Activated CD8-positive, alpha-beta T cell treated with anti-CD3 and anti-CD28 coated beads for 36 hours (primary cell): ENCODE results near the gene OSBPL5. TPM values are rescaled to one million over a fixed set of nuclear protein-coding genes. Genes with fewer than 3 reads are reported as not detected.

Experiments
- ATAC-seq: fragments of 200-7000 bp; cut with Tn5 transposase; one replicate; pipeline ENCODE4 v1.10.0; 2021; ENCODE audit warnings: mild to moderate bottlenecking, moderate library complexity
- CTCF ChIA-PET: fragments of 350-600 bp; sonication (Branson Sonifier 250); formaldehyde crosslinking; loops from one replicate; lab custom pipeline; 2021; ENCODE audit warnings: antibody characterized with exemption; lab: Charles Lee
- POLR2A ChIA-PET: fragments of 350-600 bp; sonication (Branson Sonifier 250); formaldehyde crosslinking; loops from one replicate; lab custom pipeline; 2021; ENCODE audit warnings: antibody characterized with exemption; lab: Charles Lee
- DNase-seq: peaks from one replicate; pipeline ENCODE4 v3.0.0-alpha.2; 2020
- H3K27ac Mint-ChIP-seq: one replicate; pipeline ENCODE4 v1.8.0; 2021; ENCODE audit warnings: mild to moderate bottlenecking, mixed read lengths
- H3K27me3 Mint-ChIP-seq: one replicate; pipeline ENCODE4 v1.8.0; 2021; ENCODE audit warnings: mixed read lengths
- H3K36me3 Mint-ChIP-seq: one replicate; pipeline ENCODE4 v1.8.0; 2021; ENCODE audit warnings: low read depth, mixed read lengths
- H3K4me1 Mint-ChIP-seq: one replicate; pipeline ENCODE4 v1.8.0; 2021; ENCODE audit warnings: low read depth, mixed read lengths
- H3K4me3 Mint-ChIP-seq: one replicate; pipeline ENCODE4 v1.8.0; 2021; ENCODE audit warnings: mild to moderate bottlenecking, moderate library complexity, mixed read lengths
- H3K9me3 Mint-ChIP-seq: one replicate; pipeline ENCODE4 v1.8.0; 2021; ENCODE audit warnings: mixed read lengths
- intact Hi-C: fragments of 100-400 bp; cut with micrococcal nuclease; formaldehyde crosslinking; loops from one replicate; pipeline ENCODE4 v1.10.0; 2022
- total RNA-seq, 2 experiments: library from RNA; stranded (reverse); gene quantifications; one replicate each; pipeline ENCODE4 v1.2.3, GENCODE V29; 2021
- TF ChIP-seq, protein P1 (sequence below): fragments of 200-600 bp; IDR thresholded peaks from one replicate; pipeline ENCODE4 v1.8.0; 2022; ENCODE audit warnings: antibody characterized with exemption, mild to moderate bottlenecking

OSBPL5 gene
- total RNA-seq, 2 experiments from 2014 or later, result 4.8 to 5.9 TPM

DNA sequence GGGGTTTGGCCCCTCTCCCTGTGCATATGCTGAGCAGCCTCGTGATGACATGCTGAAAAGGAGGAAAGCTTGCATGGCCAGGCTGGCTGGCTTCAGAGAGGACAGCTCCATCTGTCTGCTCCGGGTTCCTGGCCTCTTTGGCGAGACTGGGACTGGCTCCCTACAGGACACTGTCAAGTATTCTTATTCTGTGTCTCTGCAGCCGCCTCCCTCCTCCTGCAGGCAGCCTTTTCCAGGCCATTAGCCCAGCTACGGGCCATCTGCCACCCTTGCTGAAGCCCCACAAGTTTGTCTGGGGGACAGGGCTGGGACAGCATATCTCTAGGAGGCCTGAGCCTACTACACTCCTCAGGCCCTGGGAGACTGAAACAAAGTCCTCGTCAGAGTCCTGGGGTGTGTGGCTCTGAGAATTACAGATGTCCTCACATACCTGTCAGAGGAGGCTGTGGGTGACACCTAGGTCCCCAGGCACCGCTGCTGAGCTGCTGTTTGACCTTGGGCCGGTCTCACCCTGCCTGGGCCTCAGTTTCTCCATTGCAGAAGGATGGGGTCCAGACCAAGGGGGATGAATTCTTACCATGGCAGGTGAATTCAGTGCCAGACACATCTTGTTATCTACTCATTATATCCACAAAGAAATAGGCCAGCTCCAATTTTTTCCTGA, 42.5 kb upstream of the OSBPL5 start:
- H3K4me3 Mint-ChIP-seq, result no peak overlapping the region
- DNase-seq, result no peak
- peaks cover 4% of the 10 kb centered on the region for H3K27me3 Mint-ChIP-seq
- peaks cover 6% of the 10 kb centered on the region for H3K9me3 Mint-ChIP-seq
- ChIA-PET POLR2A (no interaction called here), CTCF (no interaction called here)
- intact Hi-C loops, result no loop called here
- peaks cover under 1% of the 10 kb centered on the region for H3K4me1 Mint-ChIP-seq
- TF ChIP-seq, protein P1, sequence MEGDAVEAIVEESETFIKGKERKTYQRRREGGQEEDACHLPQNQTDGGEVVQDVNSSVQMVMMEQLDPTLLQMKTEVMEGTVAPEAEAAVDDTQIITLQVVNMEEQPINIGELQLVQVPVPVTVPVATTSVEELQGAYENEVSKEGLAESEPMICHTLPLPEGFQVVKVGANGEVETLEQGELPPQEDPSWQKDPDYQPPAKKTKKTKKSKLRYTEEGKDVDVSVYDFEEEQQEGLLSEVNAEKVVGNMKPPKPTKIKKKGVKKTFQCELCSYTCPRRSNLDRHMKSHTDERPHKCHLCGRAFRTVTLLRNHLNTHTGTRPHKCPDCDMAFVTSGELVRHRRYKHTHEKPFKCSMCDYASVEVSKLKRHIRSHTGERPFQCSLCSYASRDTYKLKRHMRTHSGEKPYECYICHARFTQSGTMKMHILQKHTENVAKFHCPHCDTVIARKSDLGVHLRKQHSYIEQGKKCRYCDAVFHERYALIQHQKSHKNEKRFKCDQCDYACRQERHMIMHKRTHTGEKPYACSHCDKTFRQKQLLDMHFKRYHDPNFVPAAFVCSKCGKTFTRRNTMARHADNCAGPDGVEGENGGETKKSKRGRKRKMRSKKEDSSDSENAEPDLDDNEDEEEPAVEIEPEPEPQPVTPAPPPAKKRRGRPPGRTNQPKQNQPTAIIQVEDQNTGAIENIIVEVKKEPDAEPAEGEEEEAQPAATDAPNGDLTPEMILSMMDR, result no peak
- H3K36me3 Mint-ChIP-seq, result no peaks in the 10 kb centered on the region
- no peak overlapping the region for H3K27ac Mint-ChIP-seq
- ATAC-seq, result no peak

DNA sequence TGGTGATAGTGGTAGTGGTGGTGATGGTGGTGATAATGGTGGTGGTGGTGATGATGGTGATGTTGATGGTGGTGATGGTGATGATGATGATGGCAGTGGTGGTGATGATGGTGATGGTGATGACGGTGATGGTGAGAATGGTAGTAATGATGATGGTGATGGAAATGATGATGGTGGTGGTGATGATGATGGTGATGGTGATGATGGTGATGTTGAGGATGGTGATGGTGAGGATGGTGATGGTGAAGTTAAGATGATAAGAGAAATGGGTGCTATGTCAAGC, 41.8 kb upstream of the OSBPL5 start:
- TF ChIP-seq, protein P1, result no peak
- no peak overlapping the region for H3K4me3 Mint-ChIP-seq
- intact Hi-C loops, result no loop called here
- ATAC-seq (no peak), DNase-seq (no peak)
- ChIA-PET CTCF (no interaction called here), POLR2A (no interaction called here)
- peaks cover 5% of the 10 kb centered on the region for H3K9me3 Mint-ChIP-seq
- peaks cover 4% of the 10 kb centered on the region for H3K27me3 Mint-ChIP-seq
- peaks cover 4% of the 10 kb centered on the region for H3K4me1 Mint-ChIP-seq
- no peaks in the 10 kb centered on the region for H3K36me3 Mint-ChIP-seq
- H3K27ac Mint-ChIP-seq, result no peak overlapping the region

DNA sequence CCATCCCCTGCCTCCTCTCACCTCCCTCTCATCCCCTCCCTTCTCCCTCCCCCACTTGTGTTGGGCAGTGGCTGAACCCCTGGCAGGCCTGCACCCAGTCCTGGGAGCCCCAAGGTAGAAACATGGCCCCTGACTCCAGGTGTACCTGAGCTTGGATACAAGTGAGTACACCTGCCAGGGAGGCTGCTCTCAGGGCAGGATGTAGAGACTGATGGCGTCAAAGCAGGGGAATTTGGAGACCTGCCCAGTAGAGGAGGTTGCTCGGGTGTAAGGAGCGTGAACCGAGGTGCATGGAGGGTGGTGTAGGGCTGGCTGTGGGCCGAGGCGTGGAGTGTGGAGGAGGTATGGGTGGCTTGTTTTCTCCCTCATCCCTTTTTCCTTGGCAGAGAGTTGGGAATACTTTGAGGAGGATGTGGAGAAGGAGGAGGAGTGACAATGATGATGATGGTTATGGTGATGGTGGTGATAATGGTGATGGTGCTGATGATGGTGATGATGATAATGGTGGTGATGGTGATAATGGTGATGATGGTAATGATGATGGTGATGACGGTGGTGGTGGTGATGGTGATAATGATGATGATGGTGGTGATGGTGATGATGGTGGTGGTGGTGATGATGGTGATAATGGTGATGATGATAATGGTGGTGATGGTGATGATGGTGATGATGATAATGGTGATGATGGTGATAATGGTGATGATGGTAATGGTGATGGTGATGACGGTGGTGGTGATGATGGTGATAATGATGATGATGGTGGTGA, 41.2 kb upstream of the OSBPL5 start:
- TF ChIP-seq, protein P1, result no peak
- no peak overlapping the region for H3K27ac Mint-ChIP-seq
- no peaks in the 10 kb centered on the region for H3K36me3 Mint-ChIP-seq
- no peak overlapping the region for H3K4me3 Mint-ChIP-seq
- ChIA-PET CTCF (no interaction called here), POLR2A (no interaction called here)
- no peak for ATAC-seq
- H3K4me1 Mint-ChIP-seq, result peaks cover 4% of the 10 kb centered on the region
- H3K27me3 Mint-ChIP-seq, result peaks cover 6% of the 10 kb centered on the region
- intact Hi-C loops, result no loop called here
- no peak for DNase-seq
- H3K9me3 Mint-ChIP-seq, result no peaks in the 10 kb centered on the region

DNA sequence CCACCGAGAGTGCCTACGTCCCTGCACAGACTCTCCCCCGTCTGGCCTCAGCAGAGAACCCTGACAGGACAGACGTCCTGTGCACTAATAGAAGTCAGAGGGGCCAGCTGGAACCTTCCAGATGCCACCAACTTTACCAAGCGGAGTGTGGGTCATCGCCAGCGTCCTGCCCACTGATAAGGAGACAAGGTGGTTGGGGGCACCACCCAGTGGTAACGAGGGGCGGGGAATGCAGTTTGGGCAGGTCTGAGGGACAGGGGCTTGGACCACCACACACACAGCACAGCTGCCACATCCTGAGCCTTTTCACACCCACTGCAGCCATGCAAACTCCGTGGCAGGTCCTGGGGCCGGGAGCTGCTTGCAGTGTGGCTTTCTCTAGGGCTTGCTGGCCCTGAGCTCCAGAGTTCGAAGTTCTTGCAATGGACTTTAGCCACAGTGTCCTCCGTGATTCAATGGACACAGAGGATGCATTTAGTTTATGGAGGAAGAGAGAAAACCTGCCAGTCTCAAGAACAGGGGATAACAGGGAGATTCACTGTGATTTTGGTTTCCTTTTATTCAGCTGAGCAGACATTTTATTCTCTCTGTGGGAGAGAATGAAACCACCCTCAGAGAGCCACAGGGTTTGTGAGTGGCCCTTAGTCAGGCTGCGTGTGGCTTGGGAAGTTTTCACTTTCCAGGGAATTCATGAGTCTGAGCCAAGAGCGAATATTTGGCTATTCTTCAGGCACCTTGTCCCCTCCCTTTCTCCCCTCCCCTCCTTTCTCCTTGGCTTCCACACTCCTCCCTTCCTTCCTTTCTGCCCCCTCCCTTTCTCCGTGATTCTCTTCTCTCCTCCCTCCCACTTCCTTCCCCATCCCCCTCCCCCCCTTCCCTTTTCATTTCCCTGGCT, 40.4 kb upstream of the OSBPL5 start:
- TF ChIP-seq, protein P1, result no peak
- POLR2A ChIA-PET, result no interaction called here
- Mint-ChIP-seq H3K4me1 (peaks cover 4% of the 10 kb centered on the region), H3K9me3 (no peaks in the 10 kb centered on the region), H3K27me3 (peaks cover 9% of the 10 kb centered on the region), H3K27ac (no peak overlapping the region), H3K36me3 (no peaks in the 10 kb centered on the region), H3K4me3 (no peak overlapping the region)
- no peak for DNase-seq
- CTCF ChIA-PET, result no interaction called here
- no peak for ATAC-seq
- intact Hi-C loops, result no loop called here
